ENCODE results near the gene KIF2A.

DNA sequence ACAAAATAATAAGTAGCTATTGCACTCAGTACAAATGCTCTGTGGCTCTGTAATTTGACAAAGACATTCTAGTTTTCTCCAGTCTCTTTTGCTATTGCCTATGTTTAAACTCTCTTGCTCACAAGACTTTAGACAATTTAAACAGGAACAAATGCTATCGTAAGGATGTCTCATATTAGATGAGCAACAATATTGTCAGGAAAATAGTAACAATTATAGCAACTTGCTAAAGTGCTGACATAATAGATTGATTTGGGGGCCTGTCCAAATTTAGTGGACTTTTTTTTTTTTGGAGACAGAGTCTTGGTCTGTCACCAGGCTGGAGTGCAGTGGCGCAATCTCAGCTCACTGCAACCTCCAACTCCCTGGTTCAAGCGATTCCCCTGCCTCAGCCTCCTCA, 11.8 kb downstream of the KIF2A start:
- TF ChIP-seq, protein P1, sequence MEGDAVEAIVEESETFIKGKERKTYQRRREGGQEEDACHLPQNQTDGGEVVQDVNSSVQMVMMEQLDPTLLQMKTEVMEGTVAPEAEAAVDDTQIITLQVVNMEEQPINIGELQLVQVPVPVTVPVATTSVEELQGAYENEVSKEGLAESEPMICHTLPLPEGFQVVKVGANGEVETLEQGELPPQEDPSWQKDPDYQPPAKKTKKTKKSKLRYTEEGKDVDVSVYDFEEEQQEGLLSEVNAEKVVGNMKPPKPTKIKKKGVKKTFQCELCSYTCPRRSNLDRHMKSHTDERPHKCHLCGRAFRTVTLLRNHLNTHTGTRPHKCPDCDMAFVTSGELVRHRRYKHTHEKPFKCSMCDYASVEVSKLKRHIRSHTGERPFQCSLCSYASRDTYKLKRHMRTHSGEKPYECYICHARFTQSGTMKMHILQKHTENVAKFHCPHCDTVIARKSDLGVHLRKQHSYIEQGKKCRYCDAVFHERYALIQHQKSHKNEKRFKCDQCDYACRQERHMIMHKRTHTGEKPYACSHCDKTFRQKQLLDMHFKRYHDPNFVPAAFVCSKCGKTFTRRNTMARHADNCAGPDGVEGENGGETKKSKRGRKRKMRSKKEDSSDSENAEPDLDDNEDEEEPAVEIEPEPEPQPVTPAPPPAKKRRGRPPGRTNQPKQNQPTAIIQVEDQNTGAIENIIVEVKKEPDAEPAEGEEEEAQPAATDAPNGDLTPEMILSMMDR (IDR thresholded peaks at IDR 0.05): no peak
- TF ChIP-seq POLR2A (IDR thresholded peaks at IDR 0.05) (no peak), POLR2AphosphoS5 (IDR thresholded peaks at IDR 0.05) (no peak), EP300 (IDR thresholded peaks at IDR 0.05) (no peak)
